Iris pigment epithelial cell (primary cell): Measurements from ENCODE around the gene SLC7A6OS.

Experiments
- DNase-seq: peaks from one replicate; pipeline ENCODE4 v3.0.0-alpha.2; 2011; ENCODE audit warnings: low read depth

SLC7A6OS gene

GRCh38 chr16:68310774-68311511, at the start of gene SLC7A6OS, which contains the start of gene PRMT7:
Gene SLC7A6OS, minus strand, starts transcription at chr16:68310946. Its CDS starts 20 bp downstream, at chr16:68310926.
Gene PRMT7, plus strand, starts transcription at chr16:68311019. Its CDS starts 4,961 bp downstream, at chr16:68315980.
- peak; percentile 94 for DNase-seq

GRCh38 chr16:68359398-68360191, 48.8 kb upstream of the SLC7A6OS start:
- no peak for DNase-seq

- no peak for DNase-seq
Observed at GRCh38 chr16:68358951-68359350, 48.2 kb upstream of the SLC7A6OS start.

GRCh38 chr16:68357923-68358322, 47.2 kb upstream of the SLC7A6OS start:
- DNase-seq = no peak

GRCh38 chr16:68357521-68357922, 46.8 kb upstream of the SLC7A6OS start:
- DNase-seq = no peak

GRCh38 chr16:68356919-68357286, 46.2 kb upstream of the SLC7A6OS start:
- DNase-seq = peak; percentile 24

- peak; percentile 12 for DNase-seq
Observed at GRCh38 chr16:68356249-68356918, 45.6 kb upstream of the SLC7A6OS start.

- no peak for DNase-seq
Observed at GRCh38 chr16:68355447-68356248, 44.9 kb upstream of the SLC7A6OS start.

GRCh38 chr16:68354816-68355215, 44.1 kb upstream of the SLC7A6OS start:
- DNase-seq = no peak

GRCh38 chr16:68353366-68353765, 42.6 kb upstream of the SLC7A6OS start:
- DNase-seq = no peak

GRCh38 chr16:68351991-68352431, 41.3 kb upstream of the SLC7A6OS start:
- DNase-seq = no peak

GRCh38 chr16:68351463-68351862, 40.7 kb upstream of the SLC7A6OS start:
- DNase-seq = no peak

- no peak for DNase-seq
Observed at GRCh38 chr16:68350813-68351350, 40.1 kb upstream of the SLC7A6OS start.

- DNase-seq = no peak
Observed at GRCh38 chr16:68349838-68350410, 39.2 kb upstream of the SLC7A6OS start.

GRCh38 chr16:68348639-68349445, 38.1 kb upstream of the SLC7A6OS start:
- no peak for DNase-seq

GRCh38 chr16:68347605-68348004, 36.9 kb upstream of the SLC7A6OS start:
- DNase-seq = no peak

GRCh38 chr16:68346892-68347480, 36.2 kb upstream of the SLC7A6OS start:
- DNase-seq = no peak

GRCh38 chr16:68345958-68346635, 35.4 kb upstream of the SLC7A6OS start:
- DNase-seq = no peak

GRCh38 chr16:68345351-68345810, 34.6 kb upstream of the SLC7A6OS start:
- peak; percentile 32 for DNase-seq
